PC-3 (cell line): ENCODE measurements around the gene SLC25A34. TPM values are rescaled to one million over a fixed set of nuclear protein-coding genes. Genes with fewer than 3 reads are reported as not detected.

Experiments used
- ATAC-seq: fragments of 200-7000 bp; cut with Tn5 transposase; 2 replicates; pipeline ENCODE4 v1.9.1; 2020; ENCODE audit warnings: mild to moderate bottlenecking, moderate library complexity
- BruUV-seq: library from RNA; stranded (reverse); fragments of 400-500 nt; replicated peaks from 2 replicates; lab custom pipeline; 2021; lab: Mats Ljungman, UMichigan
- CTCF ChIA-PET: fragments of 300-600 bp; sonication (Branson Sonifier 250); formaldehyde crosslinking; loops from one replicate; lab custom pipeline; 2022; ENCODE audit warnings: antibody characterized with exemption; lab: Charles Lee
- POLR2A ChIA-PET: fragments of 300-600 bp; sonication (Branson Sonifier 250); formaldehyde crosslinking; loops from one replicate; lab custom pipeline; 2022; ENCODE audit warnings: antibody characterized with exemption; ENCODE audit not compliant: unreplicated experiment; lab: Charles Lee
- DNase-seq: peaks from one replicate; pipeline ENCODE4 v3.0.0-alpha.2; 2015
- H2AFZ ChIP-seq: fragments of 300-600 bp; sonication (generic); 2 replicates; pipeline ENCODE4 v1.6.0; 2016; ENCODE audit warnings: antibody characterized with exemption, low read length
- H3F3A ChIP-seq: fragments of 300-600 bp; sonication (generic); one replicate; pipeline ENCODE4 v1.6.0; 2017; ENCODE audit warnings: antibody characterized with exemption, low read length, control low read depth, mild to moderate bottlenecking; ENCODE audit not compliant: unreplicated experiment
- H3K27ac ChIP-seq: fragments of 300-600 bp; sonication (generic); 2 replicates; pipeline ENCODE4 v1.5.1; 2016; ENCODE audit warnings: mild to moderate bottlenecking, low read length
- H3K27me3 ChIP-seq: fragments of 300-600 bp; sonication (generic); 2 replicates; pipeline ENCODE4 v1.6.1; 2016; ENCODE audit warnings: low read length, mixed read lengths
- H3K36me3 ChIP-seq: fragments of 300-600 bp; sonication (generic); 2 replicates; pipeline ENCODE4 v1.6.1; 2016; ENCODE audit warnings: low read depth, mixed run types, low read length, mixed read lengths
- H3K4me1 ChIP-seq: fragments of 300-600 bp; sonication (generic); 2 replicates; pipeline ENCODE4 v1.5.1; 2016; ENCODE audit warnings: low read length; ENCODE audit not compliant: insufficient read depth
- H3K4me2 ChIP-seq: fragments of 300-600 bp; sonication (generic); 2 replicates; pipeline ENCODE4 v1.6.0; 2016; ENCODE audit warnings: low read length
- H3K4me3 ChIP-seq: fragments of 300-600 bp; sonication (generic); 2 replicates; pipeline ENCODE4 v1.5.1; 2016; ENCODE audit warnings: mild to moderate bottlenecking, low read length, mixed read lengths
- H3K79me2 ChIP-seq: fragments of 300-600 bp; sonication (generic); 2 replicates; pipeline ENCODE4 v1.6.1; 2017; ENCODE audit warnings: low read length, mixed read lengths
- H3K9ac ChIP-seq: fragments of 300-600 bp; sonication (generic); 2 replicates; pipeline ENCODE4 v1.6.0; 2016; ENCODE audit warnings: mild to moderate bottlenecking, low read length
- H3K9me2 ChIP-seq: fragments of 300-600 bp; sonication (generic); replicated peaks from 2 replicates; pipeline ENCODE4 v1.6.1; 2016; ENCODE audit warnings: mixed run types, low read length, mixed read lengths
- H3K9me3 ChIP-seq: fragments of 300-600 bp; sonication (generic); 2 replicates; pipeline ENCODE4 v1.6.1; 2016; ENCODE audit warnings: low read length, mixed read lengths
- H4K20me1 ChIP-seq: fragments of 300-600 bp; sonication (generic); 2 replicates; pipeline ENCODE4 v1.6.1; 2016; ENCODE audit warnings: low read length, mixed read lengths
- CTCF ChIP-seq: fragments of 300-600 bp; sonication (generic); conservative IDR thresholded peaks from 2 replicates; pipeline ENCODE4 v1.5.1; 2017; ENCODE audit warnings: antibody characterized with exemption, low read depth, mild to moderate bottlenecking, low read length
- EZH2 ChIP-seq: fragments of 300-600 bp; sonication (generic); IDR thresholded peaks from one replicate; pipeline ENCODE4 v1.6.1; 2017; ENCODE audit warnings: antibody characterized with exemption, mild to moderate bottlenecking, low read length; ENCODE audit not compliant: unreplicated experiment
- EZH2phosphoT487 ChIP-seq: fragments of 300-600 bp; sonication (generic); IDR thresholded peaks from 2 replicates; pipeline ENCODE4 v1.6.1; 2018; ENCODE audit warnings: mild to moderate bottlenecking, antibody characterized with exemption, low read length, borderline replicate concordance
- intact Hi-C: fragments of 100-400 bp; cut with micrococcal nuclease; formaldehyde crosslinking; loops from 2 replicates; pipeline ENCODE4 v1.9.0; 2023
- total RNA-seq: library from RNA; depleted of rRNA; stranded (reverse); fragments of >200 nt; gene quantifications from 2 replicates; pipeline ENCODE4 v1.2.3, GENCODE V29; 2014

SLC25A34 gene
- total RNA-seq, 1 experiment from 2014 or later, result 0.44 TPM

GRCh38 chr1:15724949-15725880 is 10.8 kb upstream of the SLC25A34 start:
- Histone ChIP-seq H3K27ac (no peak overlapping the region), H3K36me3 (peaks cover 3% of the 10 kb centered on the region; the same call in 1 of the 2 replicates), H3K9ac (no peak overlapping the region), H3F3A (no peaks in the 10 kb centered on the region), H3K4me1 (no peaks in the 10 kb centered on the region), H4K20me1 (no peaks in the 10 kb centered on the region), H3K4me3 (no peak overlapping the region), H3K27me3 (no peaks in the 10 kb centered on the region), H3K4me2 (no peak overlapping the region), H3K9me3 (no peaks in the 10 kb centered on the region), H3K9me2 (no peaks in the 10 kb centered on the region), H3K79me2 (no peaks in the 10 kb centered on the region), H2AFZ (no peak overlapping the region)
- CTCF ChIA-PET, result no interaction called here
- intact Hi-C loops, result no loop called here
- POLR2A ChIA-PET, result no interaction called here
- TF ChIP-seq EZH2, result no peak
- no peak for TF ChIP-seq EZH2phosphoT487
- no peak for TF ChIP-seq CTCF
- ATAC-seq (no peak), DNase-seq (no peak)
- no TSS peak for BruUV-seq

GRCh38 chr1:15726508-15726907 is 9.6 kb upstream of the SLC25A34 start:
- H3K9ac ChIP-seq, result no peak overlapping the region
- TF ChIP-seq CTCF, result no peak
- TF ChIP-seq EZH2, result no peak
- no peak for TF ChIP-seq EZH2phosphoT487
- H3K27me3 ChIP-seq, result no peaks in the 10 kb centered on the region
- H3K4me2 ChIP-seq, result no peak overlapping the region
- ChIA-PET CTCF (no interaction called here), POLR2A (no interaction called here)
- no peaks in the 10 kb centered on the region for H4K20me1 ChIP-seq
- no peaks in the 10 kb centered on the region for H3K9me3 ChIP-seq
- no peaks in the 10 kb centered on the region for H3K4me1 ChIP-seq
- no peak overlapping the region for H3K27ac ChIP-seq
- DNase-seq (no peak), ATAC-seq (no peak)
- no TSS peak for BruUV-seq
- no peak overlapping the region for H2AFZ ChIP-seq
- H3F3A ChIP-seq, result no peaks in the 10 kb centered on the region
- 0 out of 2 replicates have a peak, but pooled peaks cover 3% of the 10 kb centered on the region for H3K36me3 ChIP-seq
- no peaks in the 10 kb centered on the region for H3K9me2 ChIP-seq
- intact Hi-C loops, result no loop called here
- no peak overlapping the region for H3K4me3 ChIP-seq
- H3K79me2 ChIP-seq, result no peaks in the 10 kb centered on the region

- Histone ChIP-seq H3K79me2 (no peaks in the 10 kb centered on the region), H3K4me1 (no peaks in the 10 kb centered on the region), H3K9me2 (no peaks in the 10 kb centered on the region), H2AFZ (no peak overlapping the region), H3K9ac (no peak overlapping the region), H4K20me1 (no peaks in the 10 kb centered on the region), H3K9me3 (no peaks in the 10 kb centered on the region), H3K27me3 (no peaks in the 10 kb centered on the region), H3K27ac (no peak overlapping the region), H3K36me3 (0 out of 2 replicates have a peak, but pooled peaks cover 3% of the 10 kb centered on the region), H3K4me2 (no peak overlapping the region), H3F3A (no peaks in the 10 kb centered on the region), H3K4me3 (no peak overlapping the region)
- ATAC-seq (no peak), DNase-seq (no peak)
- intact Hi-C loops, result no loop called here
- POLR2A ChIA-PET, result no interaction called here
- TF ChIP-seq CTCF (no peak), EZH2 (no peak), EZH2phosphoT487 (no peak)
- CTCF ChIA-PET, result no interaction called here
- TSS peak; percentile 27 for BruUV-seq
Measured at GRCh38 chr1:15727021-15727420, 9.0 kb upstream of the SLC25A34 start.
